Neuronal stem cell (in vitro differentiated cells): ENCODE results near the gene GFOD2.
A peak's percentile ranks its signal among the peaks of the same experiment; 100 is the strongest.

Experiments used
- DNase-seq: peaks from one replicate; pipeline ENCODE4 v3.0.0-alpha.2; 2013; ENCODE audit warnings: low spot score
- H2AFZ ChIP-seq: one replicate; pipeline ENCODE4 v1.6.1; 2013; ENCODE audit warnings: mild to moderate bottlenecking, low read length, inconsistent platforms
- H2AK5ac ChIP-seq: 2 replicates; pipeline ENCODE4 v1.6.1; 2013; ENCODE audit warnings: low read depth, mild to moderate bottlenecking, inconsistent platforms, low read length, moderate library complexity, mixed read lengths
- H2BK120ac ChIP-seq: 2 replicates; pipeline ENCODE4 v1.6.1; 2013; ENCODE audit warnings: low read depth, mild to moderate bottlenecking, inconsistent platforms, low read length, moderate library complexity, mixed read lengths
- H2BK12ac ChIP-seq: one replicate; pipeline ENCODE4 v1.6.1; 2013; ENCODE audit warnings: low read length, inconsistent platforms
- H2BK15ac ChIP-seq: 2 replicates; pipeline ENCODE4 v1.6.1; 2013; ENCODE audit warnings: mild to moderate bottlenecking, low read length, inconsistent platforms, mixed read lengths
- H2BK5ac ChIP-seq: one replicate; pipeline ENCODE4 v1.6.1; 2013; ENCODE audit warnings: inconsistent platforms, mild to moderate bottlenecking, low read length, moderate library complexity
- H3K14ac ChIP-seq: one replicate; pipeline ENCODE4 v1.6.1; 2013; ENCODE audit warnings: low read length, inconsistent platforms
- H3K18ac ChIP-seq: 2 replicates; pipeline ENCODE4 v1.6.1; 2013; ENCODE audit warnings: low read length, inconsistent platforms
- H3K23ac ChIP-seq: 2 replicates; pipeline ENCODE4 v1.6.1; 2013; ENCODE audit warnings: low read depth, mild to moderate bottlenecking, mixed read lengths, low read length, inconsistent platforms; ENCODE audit not compliant: poor library complexity
- H3K27ac ChIP-seq: replicated peaks from 3 replicates; pipeline ENCODE4 v1.5.1; 2013; ENCODE audit warnings: low read length, inconsistent platforms
- H3K27me3 ChIP-seq, 3 experiments: 2 replicates each; pipeline ENCODE4 v1.6.1; 2013; ENCODE audit warnings: low read length in 3 of 3, mild to moderate bottlenecking in 2 of 3, inconsistent platforms in 1 of 3, low read depth in 1 of 3, mixed read lengths in 1 of 3, moderate library complexity in 1 of 3; ENCODE audit not compliant: control insufficient read depth in 3 of 3, insufficient read depth in 3 of 3
- H3K36me3 ChIP-seq, 2 donors: replicated peaks in 1 of 2; 2 replicates each; pipeline ENCODE4 v1.6.1; 2013; ENCODE audit warnings: low read length in 2 of 2; ENCODE audit not compliant: control insufficient read depth in 2 of 2, insufficient read depth in 2 of 2
- H3K4ac ChIP-seq: 2 replicates; pipeline ENCODE4 v1.6.1; 2013; ENCODE audit warnings: inconsistent platforms, mild to moderate bottlenecking, low read length, moderate library complexity
- H3K4me1 ChIP-seq, 2 donors: 1 replicate in 1 of 2; 2 replicates in 1 of 2; pipeline ENCODE4 v1.6.1; 2013; ENCODE audit warnings: low read length in 2 of 2, low read depth in 1 of 2; ENCODE audit not compliant: control insufficient read depth in 2 of 2, insufficient read depth in 1 of 2
- H3K4me2 ChIP-seq: one replicate; pipeline ENCODE4 v1.6.1; 2013; ENCODE audit warnings: mild to moderate bottlenecking, low read length, inconsistent platforms; ENCODE audit not compliant: insufficient read depth, poor library complexity, severe bottlenecking
- H3K4me3 ChIP-seq, 2 donors: 2 replicates each; pipeline ENCODE4 v1.5.1; 2013; ENCODE audit warnings: low read length in 2 of 2, mild to moderate bottlenecking in 2 of 2, inconsistent platforms in 1 of 2, moderate library complexity in 1 of 2
- H3K79me1 ChIP-seq: one replicate; pipeline ENCODE4 v1.6.1; 2013; ENCODE audit warnings: low read depth, mild to moderate bottlenecking, inconsistent platforms, low read length, moderate library complexity
- H3K9ac ChIP-seq: one replicate; pipeline ENCODE4 v1.6.1; 2013; ENCODE audit warnings: mild to moderate bottlenecking, low read depth, low read length, inconsistent platforms; ENCODE audit not compliant: poor library complexity
- H3K9me3 ChIP-seq, 2 donors: replicated peaks in 1 of 2; 2 replicates each; pipeline versions ENCODE3 to v1.6.1; 2013; ENCODE audit warnings: low read length in 2 of 2, mild to moderate bottlenecking in 2 of 2, inconsistent platforms in 1 of 2, low read depth in 1 of 2, mixed read lengths in 1 of 2, moderate library complexity in 1 of 2; ENCODE audit not compliant: control insufficient read depth in 2 of 2, insufficient read depth in 1 of 2
- H4K8ac ChIP-seq: one replicate; pipeline ENCODE4 v1.6.1; 2013; ENCODE audit warnings: low read depth, mild to moderate bottlenecking, inconsistent platforms, low read length, moderate library complexity
- H4K91ac ChIP-seq: one replicate; pipeline ENCODE4 v1.6.1; 2013; ENCODE audit warnings: low read length, low read depth, mild to moderate bottlenecking, inconsistent platforms; ENCODE audit not compliant: poor library complexity
- WGBS, 2 donors: extraction: QIAGEN DNeasy Blood & Tissue Kit; methylation state at CpG; one replicate each; pipeline ENCODE4 v1.1.7; 2013; ENCODE audit warnings: missing lambda C conversion rate in 2 of 2, mixed read lengths in 1 of 2; ENCODE audit not compliant: insufficient read length in 2 of 2, insufficient replicate concordance in 1 of 2; ENCODE audit errors: extremely low coverage in 2 of 2; 5-methylcytosine and 5-hydroxymethylcytosine counted together

The GFOD2 gene

GRCh38 chr16:67734731-67735201 is 15.7 kb upstream of the GFOD2 start:
- no peak overlapping the region for H2AFZ ChIP-seq
- H3K4me3 ChIP-seq: peak overlapping the region in 1 of 2 donors; percentile 19
- H3K23ac ChIP-seq: no peak overlapping the region
- no peak overlapping the region for H4K91ac ChIP-seq
- no peak overlapping the region for H2BK5ac ChIP-seq
- no peak overlapping the region for H3K27ac ChIP-seq
- no peak overlapping the region for H3K18ac ChIP-seq
- DNase-seq: no peak
- peaks cover 21 to 63% of the 10 kb centered on the region in 2 donors for H3K36me3 ChIP-seq
- no peak overlapping the region for H2BK120ac ChIP-seq
- no peak overlapping the region for H3K4ac ChIP-seq
- no peak overlapping the region for H4K8ac ChIP-seq
- no peaks in the 10 kb centered on the region for H3K27me3 ChIP-seq
- peak overlapping the region; percentile 5 for H2BK12ac ChIP-seq
- H2AK5ac ChIP-seq: no peak overlapping the region
- H3K4me1 ChIP-seq: no peaks in the 10 kb centered on the region
- no peak overlapping the region for H3K4me2 ChIP-seq
- H3K9me3 ChIP-seq: no peaks in the 10 kb centered on the region
- H3K79me1 ChIP-seq: no peaks in the 10 kb centered on the region
- no CpG with 5 or more reads among the region's 9 CpGs for WGBS, 2 donors
- H3K14ac ChIP-seq: no peak overlapping the region
- peak overlapping the region; percentile 30 for H3K9ac ChIP-seq
- no peak overlapping the region for H2BK15ac ChIP-seq

GRCh38 chr16:67733734-67734470 is 14.8 kb upstream of the GFOD2 start:
- H3K18ac ChIP-seq: no peak overlapping the region
- H3K27ac ChIP-seq: no peak overlapping the region
- H3K27me3 ChIP-seq: no peaks in the 10 kb centered on the region
- no peak overlapping the region for H3K4me3 ChIP-seq
- H2BK120ac ChIP-seq: no peak overlapping the region
- peaks cover 30 to 63% of the 10 kb centered on the region in 2 donors for H3K36me3 ChIP-seq
- no peak overlapping the region for H4K91ac ChIP-seq
- H3K4me2 ChIP-seq: no peak overlapping the region
- H3K9me3 ChIP-seq: no peaks in the 10 kb centered on the region
- H3K4me1 ChIP-seq: no peaks in the 10 kb centered on the region
- no peaks in the 10 kb centered on the region for H3K79me1 ChIP-seq
- H2AK5ac ChIP-seq: no peak overlapping the region
- H2BK12ac ChIP-seq: no peak overlapping the region
- H2AFZ ChIP-seq: no peak overlapping the region
- WGBS, 2 donors: no CpG with 5 or more reads among the region's 5 CpGs
- H2BK5ac ChIP-seq: no peak overlapping the region
- no peak overlapping the region for H3K9ac ChIP-seq
- H4K8ac ChIP-seq: no peak overlapping the region
- H2BK15ac ChIP-seq: no peak overlapping the region
- no peak overlapping the region for H3K4ac ChIP-seq
- H3K23ac ChIP-seq: no peak overlapping the region
- no peak for DNase-seq
- no peak overlapping the region for H3K14ac ChIP-seq

GRCh38 chr16:67731753-67732095 is 12.6 kb upstream of the GFOD2 start:
- Histone ChIP-seq H3K9me3 (no peaks in the 10 kb centered on the region), H3K4me2 (no peak overlapping the region), H4K8ac (no peak overlapping the region), H2AK5ac (no peak overlapping the region), H3K27me3 (no peaks in the 10 kb centered on the region), H3K36me3 (peaks cover 40 to 77% of the 10 kb centered on the region in 2 donors), H4K91ac (no peak overlapping the region), H3K14ac (no peak overlapping the region), H2BK120ac (no peak overlapping the region), H3K4ac (no peak overlapping the region), H3K9ac (no peak overlapping the region), H3K27ac (no peak overlapping the region), H2BK15ac (no peak overlapping the region), H3K79me1 (no peaks in the 10 kb centered on the region), H3K23ac (no peak overlapping the region), H2AFZ (no peak overlapping the region), H3K4me3 (peak overlapping the region in 1 of 2 donors; percentile 2), H3K4me1 (no peaks in the 10 kb centered on the region), H2BK12ac (no peak overlapping the region), H3K18ac (no peak overlapping the region), H2BK5ac (no peak overlapping the region)
- no peak for DNase-seq
- no CpG with 5 or more reads among the region's 4 CpGs for WGBS, 2 donors

- no peak overlapping the region for H3K27ac ChIP-seq
- no peaks in the 10 kb centered on the region for H3K9me3 ChIP-seq
- H4K8ac ChIP-seq: no peak overlapping the region
- WGBS, 2 donors: no CpG with 5 or more reads among the region's 9 CpGs
- no peaks in the 10 kb centered on the region for H3K79me1 ChIP-seq
- no peak overlapping the region for H3K18ac ChIP-seq
- no peak overlapping the region for H3K4me3 ChIP-seq
- H3K4me1 ChIP-seq: no peaks in the 10 kb centered on the region
- H3K9ac ChIP-seq: no peak overlapping the region
- no peak overlapping the region for H3K4me2 ChIP-seq
- no peak overlapping the region for H3K4ac ChIP-seq
- no peak overlapping the region for H2AFZ ChIP-seq
- H4K91ac ChIP-seq: no peak overlapping the region
- H2BK120ac ChIP-seq: no peak overlapping the region
- no peak overlapping the region for H3K23ac ChIP-seq
- no peaks in the 10 kb centered on the region for H3K27me3 ChIP-seq
- DNase-seq: no peak
- no peak overlapping the region for H2BK12ac ChIP-seq
- H3K36me3 ChIP-seq: peaks cover 41 to 81% of the 10 kb centered on the region in 2 donors
- H2BK5ac ChIP-seq: no peak overlapping the region
- H2BK15ac ChIP-seq: no peak overlapping the region
- H3K14ac ChIP-seq: no peak overlapping the region
- H2AK5ac ChIP-seq: no peak overlapping the region
Observed at GRCh38 chr16:67731071-67731752, 12.1 kb upstream of the GFOD2 start.
